H9 (cell line): ENCODE measurements around the gene ASPN. TPM values are rescaled to one million over a fixed set of nuclear protein-coding genes. Genes with fewer than 3 reads are reported as not detected.

Experiments
- DNase-seq: peaks from one replicate; pipeline ENCODE4 v3.0.0-alpha.2; 2017
- H2AFZ ChIP-seq: one replicate; pipeline ENCODE4 v1.6.1; 2013; ENCODE audit warnings: mild to moderate bottlenecking, low read length, control low read depth, moderate library complexity
- H2AK5ac ChIP-seq: 2 replicates; pipeline ENCODE4 v1.6.1; 2013; ENCODE audit warnings: low read length, control low read depth, mixed read lengths; ENCODE audit not compliant: insufficient read length
- H2BK120ac ChIP-seq: one replicate; pipeline ENCODE4 v1.6.1; 2013; ENCODE audit warnings: low read depth, mild to moderate bottlenecking, low read length, control low read depth, inconsistent platforms; ENCODE audit not compliant: poor library complexity, severe bottlenecking
- H2BK12ac ChIP-seq: 2 replicates; pipeline ENCODE4 v1.6.1; 2013; ENCODE audit warnings: low read length, control low read depth, mixed read lengths, low read depth; ENCODE audit not compliant: insufficient read length
- H2BK15ac ChIP-seq: 2 replicates; pipeline ENCODE4 v1.6.1; 2013; ENCODE audit warnings: low read depth, low read length, control low read depth
- H2BK20ac ChIP-seq: one replicate; pipeline ENCODE4 v1.6.1; 2013; ENCODE audit warnings: low read depth, mild to moderate bottlenecking, low read length, control low read depth, inconsistent platforms; ENCODE audit not compliant: poor library complexity, severe bottlenecking
- H2BK5ac ChIP-seq: 2 replicates; pipeline ENCODE4 v1.6.1; 2013; ENCODE audit warnings: low read length, control low read depth, mixed read lengths; ENCODE audit not compliant: insufficient read length
- H3K14ac ChIP-seq: 2 replicates; pipeline ENCODE4 v1.6.1; 2013; ENCODE audit warnings: low read length, control low read depth; ENCODE audit not compliant: insufficient read depth
- H3K18ac ChIP-seq: 2 replicates; pipeline ENCODE4 v1.6.1; 2013; ENCODE audit warnings: low read depth, mild to moderate bottlenecking, mixed read lengths, low read length, control low read depth; ENCODE audit not compliant: insufficient read length
- H3K23ac ChIP-seq: 2 replicates; pipeline ENCODE4 v1.6.1; 2013; ENCODE audit warnings: low read length, control low read depth, mixed read lengths, low read depth; ENCODE audit not compliant: insufficient read length
- H3K23me2 ChIP-seq: 2 replicates; pipeline ENCODE4 v1.6.1; 2013; ENCODE audit warnings: low read depth, mild to moderate bottlenecking, mixed read lengths, low read length, control low read depth; ENCODE audit not compliant: insufficient read length, poor library complexity, severe bottlenecking
- H3K27ac ChIP-seq: 2 replicates; pipeline ENCODE4 v1.5.1; 2013; ENCODE audit warnings: low read length, control low read depth, mixed read lengths, low read depth; ENCODE audit not compliant: insufficient read length
- H3K27me3 ChIP-seq: 2 replicates; pipeline ENCODE4 v1.6.1; 2013; ENCODE audit warnings: low read length, control low read depth, inconsistent platforms; ENCODE audit not compliant: insufficient read depth
- H3K4ac ChIP-seq: 2 replicates; pipeline ENCODE4 v1.6.1; 2013; ENCODE audit warnings: low read depth, mild to moderate bottlenecking, control low read depth, inconsistent platforms, low read length, moderate library complexity
- H3K4me1 ChIP-seq: 2 replicates; pipeline ENCODE4 v1.6.1; 2013; ENCODE audit warnings: low read length, control low read depth, inconsistent platforms; ENCODE audit not compliant: insufficient read depth
- H3K4me2 ChIP-seq: 2 replicates; pipeline ENCODE4 v1.6.1; 2013; ENCODE audit warnings: low read length, control low read depth, mixed read lengths; ENCODE audit not compliant: insufficient read length, insufficient read depth
- H3K56ac ChIP-seq: 2 replicates; pipeline ENCODE4 v1.6.1; 2013; ENCODE audit warnings: low read depth, mild to moderate bottlenecking, mixed read lengths, low read length, control low read depth; ENCODE audit not compliant: insufficient read length
- H3K79me1 ChIP-seq: 2 replicates; pipeline ENCODE4 v1.6.1; 2013; ENCODE audit warnings: low read depth, mild to moderate bottlenecking, moderate library complexity, low read length, control low read depth, inconsistent platforms; ENCODE audit not compliant: insufficient read depth, poor library complexity, severe bottlenecking
- H3K79me2 ChIP-seq: 2 replicates; pipeline ENCODE4 v1.6.1; 2013; ENCODE audit warnings: low read length, control low read depth, inconsistent platforms; ENCODE audit not compliant: insufficient read depth
- H3K9ac ChIP-seq: 2 replicates; pipeline ENCODE4 v1.6.1; 2013; ENCODE audit warnings: low read length, control low read depth, mixed read lengths; ENCODE audit not compliant: insufficient read length; ENCODE audit errors: extremely low read depth
- H3K9me3 ChIP-seq: one replicate; pipeline ENCODE4 v1.6.1; 2013; ENCODE audit warnings: low read depth, low read length, inconsistent platforms; ENCODE audit not compliant: control insufficient read depth
- H3T11ph ChIP-seq: one replicate; pipeline ENCODE4 v1.6.1; 2013; ENCODE audit warnings: mild to moderate bottlenecking, low read length, control low read depth, inconsistent platforms
- H4K20me1 ChIP-seq: one replicate; pipeline ENCODE4 v1.6.1; 2013; ENCODE audit not compliant: control insufficient read depth, insufficient read length, insufficient read depth
- H4K5ac ChIP-seq: 2 replicates; pipeline ENCODE4 v1.6.1; 2013; ENCODE audit warnings: low read depth, mild to moderate bottlenecking, mixed read lengths, low read length, control low read depth; ENCODE audit not compliant: insufficient read length
- H4K8ac ChIP-seq: replicated peaks from 2 replicates; pipeline ENCODE4 v1.6.1; 2013; ENCODE audit warnings: low read length, control low read depth, mixed read lengths, low read depth; ENCODE audit not compliant: insufficient read length
- H4K91ac ChIP-seq: 2 replicates; pipeline ENCODE4 v1.6.1; 2013; ENCODE audit warnings: low read depth, mild to moderate bottlenecking, moderate library complexity, mixed read lengths, low read length, control low read depth; ENCODE audit not compliant: insufficient read length
- H3K27ac Mint-ChIP-seq, 3 experiments: 2 replicates in 2 of 3; 3 replicates in 1 of 3; pipeline ENCODE4 v1.8.0; 2020 to 2021; ENCODE audit warnings: mixed read lengths in 3 of 3, mild to moderate bottlenecking in 1 of 3, moderate library complexity in 1 of 3
- H3K27me3 Mint-ChIP-seq: 2 replicates; pipeline ENCODE4 v1.8.0; 2021; ENCODE audit warnings: low read depth, mild to moderate bottlenecking, moderate library complexity, mixed read lengths
- H3K36me3 Mint-ChIP-seq, 3 experiments: 2 replicates in 2 of 3; 3 replicates in 1 of 3; pipeline ENCODE4 v1.8.0; 2020 to 2021; ENCODE audit warnings: low read depth in 3 of 3, mixed read lengths in 3 of 3; ENCODE audit not compliant: insufficient read depth in 1 of 3
- H3K4me1 Mint-ChIP-seq, 2 experiments: 2 replicates each; pipeline ENCODE4 v1.8.0; 2020; ENCODE audit warnings: mixed read lengths in 2 of 2
- H3K4me3 Mint-ChIP-seq, 2 experiments: 2 replicates in 1 of 2; 3 replicates in 1 of 2; pipeline ENCODE4 v1.8.0; 2020 to 2021; ENCODE audit warnings: mild to moderate bottlenecking in 2 of 2, mixed read lengths in 2 of 2, moderate library complexity in 1 of 2
- H3K9me3 Mint-ChIP-seq, 2 experiments: 2 replicates in 1 of 2; 3 replicates in 1 of 2; pipeline ENCODE4 v1.8.0; 2020; ENCODE audit warnings: mild to moderate bottlenecking in 2 of 2, mixed read lengths in 2 of 2, moderate library complexity in 1 of 2
- WGBS: extraction: QIAGEN DNeasy Blood & Tissue Kit; methylation state at CpG from one replicate; pipeline ENCODE4 v1.1.7; 2013; ENCODE audit warnings: missing lambda C conversion rate, low lambda C conversion rate, mixed read lengths; ENCODE audit not compliant: insufficient read length; ENCODE audit errors: extremely low coverage; 5-methylcytosine and 5-hydroxymethylcytosine counted together
- total RNA-seq: library from RNA; stranded (reverse); gene quantifications from 2 replicates; pipeline ENCODE4 v1.2.1, GENCODE V29; 2021
- TF ChIP-seq, protein P1 (sequence below): fragments of 200-600 bp; sonication (generic); conservative IDR thresholded peaks from 3 replicates; pipeline ENCODE4 v1.8.0; 2021; ENCODE audit warnings: antibody characterized with exemption, mild to moderate bottlenecking

The ASPN gene
- total RNA-seq, 1 experiment from 2014 or later, result not detected

DNA sequence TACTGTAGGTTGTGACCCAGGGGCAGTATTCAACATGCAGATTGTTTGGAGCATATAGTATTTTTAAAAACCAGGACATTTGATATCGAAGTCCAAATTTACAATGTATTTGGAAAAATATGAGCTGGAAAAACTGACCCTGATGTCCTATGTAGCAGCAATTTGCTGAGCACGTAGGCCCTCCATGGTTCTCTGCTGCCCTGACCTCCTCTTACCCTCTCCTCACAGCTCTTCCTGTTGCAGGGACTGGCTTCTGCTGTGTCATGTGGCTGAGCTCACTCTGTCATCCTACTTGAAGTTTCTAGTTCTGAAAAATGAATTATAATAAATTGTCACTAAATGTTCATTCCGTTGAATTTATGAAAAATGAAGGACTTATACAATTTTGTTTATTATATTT is 4.1 kb upstream of the ASPN start:
- Histone ChIP-seq H4K91ac (no peak overlapping the region), H3K27me3 (no peaks in the 10 kb centered on the region), H2BK120ac (no peak overlapping the region), H3K79me2 (no peaks in the 10 kb centered on the region), H3K79me1 (no peaks in the 10 kb centered on the region), H2AK5ac (no peak overlapping the region), H3K4ac (no peak overlapping the region), H3K56ac (no peak overlapping the region), H2BK12ac (no peak overlapping the region), H3K4me2 (no peak overlapping the region), H3K4me1 (no peaks in the 10 kb centered on the region; the same call in 1 of the 2 replicates), H2AFZ (no peak overlapping the region), H4K8ac (no peak overlapping the region), H3K23ac (no peak overlapping the region), H2BK20ac (no peak overlapping the region), H3K18ac (no peak overlapping the region), H3K9me3 (no peaks in the 10 kb centered on the region), H3K14ac (no peak overlapping the region), H2BK5ac (no peak overlapping the region), H3K9ac (no peak overlapping the region), H3T11ph (no peak overlapping the region), H3K27ac (no peak overlapping the region), H3K23me2 (no peaks in the 10 kb centered on the region), H4K5ac (no peak overlapping the region), H2BK15ac (no peak overlapping the region), H4K20me1 (no peaks in the 10 kb centered on the region)
- DNase-seq, result no peak
- Mint-ChIP-seq H3K4me3 (no peak overlapping the region), H3K27ac (peak overlapping the region in 1 of 3 experiments; percentile 63; a peak in 2 of 7 replicates), H3K27me3 (no peaks in the 10 kb centered on the region), H3K4me1 (peaks cover 0 to under 1% of the 10 kb centered on the region in 2 experiments; a peak in 3 of 4 replicates), H3K36me3 (no peaks in the 10 kb centered on the region), H3K9me3 (no peaks in the 10 kb centered on the region)
- no CpG with 5 or more reads among the region's 3 CpGs for WGBS
- TF ChIP-seq, protein P1, sequence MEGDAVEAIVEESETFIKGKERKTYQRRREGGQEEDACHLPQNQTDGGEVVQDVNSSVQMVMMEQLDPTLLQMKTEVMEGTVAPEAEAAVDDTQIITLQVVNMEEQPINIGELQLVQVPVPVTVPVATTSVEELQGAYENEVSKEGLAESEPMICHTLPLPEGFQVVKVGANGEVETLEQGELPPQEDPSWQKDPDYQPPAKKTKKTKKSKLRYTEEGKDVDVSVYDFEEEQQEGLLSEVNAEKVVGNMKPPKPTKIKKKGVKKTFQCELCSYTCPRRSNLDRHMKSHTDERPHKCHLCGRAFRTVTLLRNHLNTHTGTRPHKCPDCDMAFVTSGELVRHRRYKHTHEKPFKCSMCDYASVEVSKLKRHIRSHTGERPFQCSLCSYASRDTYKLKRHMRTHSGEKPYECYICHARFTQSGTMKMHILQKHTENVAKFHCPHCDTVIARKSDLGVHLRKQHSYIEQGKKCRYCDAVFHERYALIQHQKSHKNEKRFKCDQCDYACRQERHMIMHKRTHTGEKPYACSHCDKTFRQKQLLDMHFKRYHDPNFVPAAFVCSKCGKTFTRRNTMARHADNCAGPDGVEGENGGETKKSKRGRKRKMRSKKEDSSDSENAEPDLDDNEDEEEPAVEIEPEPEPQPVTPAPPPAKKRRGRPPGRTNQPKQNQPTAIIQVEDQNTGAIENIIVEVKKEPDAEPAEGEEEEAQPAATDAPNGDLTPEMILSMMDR, result no peak
